B cell (primary cell): ENCODE data around the gene NUCB2. TPM values are rescaled to one million over a fixed set of nuclear protein-coding genes. Genes with fewer than 3 reads are reported as not detected.

Experiments
- ATAC-seq: fragments of 200-7000 bp; cut with Tn5 transposase; one replicate; pipeline ENCODE4 v1.10.0; 2021; ENCODE audit warnings: low read depth, mild to moderate bottlenecking, moderate number of reproducible peaks, moderate library complexity
- CTCF ChIA-PET: fragments of 350-600 bp; sonication (Branson Sonifier 250); formaldehyde crosslinking; loops from one replicate; lab custom pipeline; 2021; ENCODE audit warnings: antibody characterized with exemption, inconsistent platforms; lab: Charles Lee
- POLR2A ChIA-PET: fragments of 350-600 bp; sonication (Branson Sonifier 250); formaldehyde crosslinking; loops from one replicate; lab custom pipeline; 2021; ENCODE audit warnings: antibody characterized with exemption; lab: Charles Lee
- DNase-seq: peaks from one replicate; pipeline ENCODE4 v3.0.0; 2013
- H2AFZ ChIP-seq: 2 replicates; pipeline ENCODE4 v1.6.1; 2012; ENCODE audit warnings: mild to moderate bottlenecking, low read depth, low read length; ENCODE audit not compliant: insufficient read depth, poor library complexity, severe bottlenecking
- H3K27ac ChIP-seq, 2 donors: 1 replicate in 1 of 2; 2 replicates in 1 of 2; pipeline ENCODE4 v1.5.1; 2012 to 2013; ENCODE audit warnings: low read length in 2 of 2, mild to moderate bottlenecking in 2 of 2, moderate library complexity in 1 of 2
- H3K27me3 ChIP-seq, 4 experiments: fragments of 200-600 bp in 1 of 4; sonication (generic) in 1 of 4; replicated peaks in 1 of 4; 1 replicate in 2 of 4; 2 replicates in 2 of 4; pipeline versions ENCODE4 v1.6.1 to v1.7.0; 2013 to 2016; ENCODE audit warnings: low read length in 3 of 4, mild to moderate bottlenecking in 2 of 4, mixed read lengths in 1 of 4, moderate library complexity in 1 of 4; ENCODE audit not compliant: insufficient read depth in 4 of 4, control insufficient read depth in 3 of 4; ENCODE audit errors: control extremely low read depth in 1 of 4
- H3K36me3 ChIP-seq, 2 experiments: replicated peaks in 1 of 2; 1 replicate in 1 of 2; 2 replicates in 1 of 2; pipeline versions ENCODE4 v1.6.1 to v1.7.1; 2013; ENCODE audit warnings: low read length in 1 of 2; ENCODE audit not compliant: insufficient read depth in 2 of 2, control insufficient read depth in 1 of 2; ENCODE audit errors: control extremely low read depth in 1 of 2, extremely low read depth in 1 of 2
- H3K4me1 ChIP-seq, 2 donors: fragments of 200-600 bp in 1 of 2; sonication (generic) in 1 of 2; 1 replicate in 1 of 2; 2 replicates in 1 of 2; pipeline versions ENCODE4 v1.5.1 to v1.6.1; 2013 to 2017; ENCODE audit warnings: low read length in 2 of 2; ENCODE audit not compliant: control insufficient read depth in 2 of 2, insufficient read depth in 2 of 2
- H3K4me2 ChIP-seq: replicated peaks from 2 replicates; pipeline ENCODE3; 2012; ENCODE audit warnings: mild to moderate bottlenecking, low read depth, low read length; ENCODE audit not compliant: poor library complexity, severe bottlenecking
- H3K4me3 ChIP-seq, 5 experiments: fragments of 200-600 bp in 1 of 5; sonication (generic) in 1 of 5; 1 replicate in 3 of 5; 2 replicates in 2 of 5; pipeline versions ENCODE4 v1.5.1 to v1.7.0; 2011 to 2016; ENCODE audit warnings: low read length in 4 of 5, mild to moderate bottlenecking in 4 of 5, low read depth in 2 of 5, control low read depth in 1 of 5, moderate library complexity in 1 of 5; ENCODE audit not compliant: insufficient read depth in 1 of 5; ENCODE audit errors: control extremely low read depth in 1 of 5, extremely low read depth in 1 of 5
- H3K79me2 ChIP-seq: fragments of 200-600 bp; sonication (generic); one replicate; pipeline ENCODE4 v1.6.0; 2016; ENCODE audit warnings: low read length; ENCODE audit not compliant: control insufficient read depth, insufficient read depth
- H3K9ac ChIP-seq: fragments of 200-600 bp; sonication (generic); 2 replicates; pipeline ENCODE4 v1.6.1; 2017; ENCODE audit warnings: mild to moderate bottlenecking, low read length, moderate library complexity
- H3K9me3 ChIP-seq, 3 donors: one replicate each; pipeline versions ENCODE4 v1.6.1 to v1.7.1; 2013; ENCODE audit warnings: low read length in 2 of 3; ENCODE audit not compliant: control insufficient read depth in 2 of 3, insufficient read depth in 1 of 3; ENCODE audit errors: control extremely low read depth in 1 of 3
- H4K20me1 ChIP-seq: 2 replicates; pipeline ENCODE4 v1.6.0; 2012; ENCODE audit warnings: mild to moderate bottlenecking, low read length; ENCODE audit not compliant: insufficient read depth, control insufficient read depth, poor library complexity, severe bottlenecking
- H3K27ac Mint-ChIP-seq: one replicate; pipeline ENCODE4 v1.8.0; 2021; ENCODE audit warnings: mixed read lengths
- H3K27me3 Mint-ChIP-seq: one replicate; pipeline ENCODE4 v1.8.0; 2021; ENCODE audit warnings: mixed read lengths
- H3K4me1 Mint-ChIP-seq: one replicate; pipeline ENCODE4 v1.8.0; 2021; ENCODE audit warnings: mixed read lengths
- H3K4me3 Mint-ChIP-seq: one replicate; pipeline ENCODE4 v1.8.0; 2021; ENCODE audit warnings: mixed read lengths
- H3K9me3 Mint-ChIP-seq: one replicate; pipeline ENCODE4 v1.8.0; 2022; ENCODE audit warnings: mixed read lengths; ENCODE audit not compliant: insufficient read depth
- EZH2 ChIP-seq: IDR thresholded peaks from 2 replicates; pipeline ENCODE4 v1.6.1; 2012; ENCODE audit warnings: borderline replicate concordance, low read depth, mild to moderate bottlenecking, moderate library complexity, low read length; ENCODE audit not compliant: insufficient read depth, poor library complexity, severe bottlenecking
- WGBS: methylation state at CpG from one replicate; pipeline ENCODE4 v1.1.5; 2013; ENCODE audit warnings: missing lambda C conversion rate; ENCODE audit not compliant: insufficient coverage; 5-methylcytosine and 5-hydroxymethylcytosine counted together
- intact Hi-C: fragments of 100-400 bp; cut with micrococcal nuclease; formaldehyde crosslinking; loops from one replicate; pipeline ENCODE4 v1.10.0; 2022
- polyA plus RNA-seq: library from polyadenylated mRNA; depleted of rRNA; stranded (reverse); fragments of >200 nt; gene quantifications from 2 replicates; pipeline ENCODE4 v1.2.3, GENCODE V29; 2012
- total RNA-seq, 2 donors: library from RNA; stranded (reverse); fragments of 120-200 nt in 1 of 2; gene quantifications; 1 replicate in 1 of 2; 2 replicates in 1 of 2; pipeline versions ENCODE4 v1.2.3 to v1.2.4, GENCODE V29; 2013 to 2022
- TF ChIP-seq, protein P1 (sequence below): fragments of 200-600 bp; IDR thresholded peaks from one replicate; pipeline ENCODE4 v1.8.0; 2022; ENCODE audit warnings: antibody characterized with exemption, mild to moderate bottlenecking

Gene NUCB2
- total and polyA plus RNA-seq, 2 donors (not counting 1 experiment from before 2014, with no cell fraction given): 1.8 to 6.8 TPM

DNA sequence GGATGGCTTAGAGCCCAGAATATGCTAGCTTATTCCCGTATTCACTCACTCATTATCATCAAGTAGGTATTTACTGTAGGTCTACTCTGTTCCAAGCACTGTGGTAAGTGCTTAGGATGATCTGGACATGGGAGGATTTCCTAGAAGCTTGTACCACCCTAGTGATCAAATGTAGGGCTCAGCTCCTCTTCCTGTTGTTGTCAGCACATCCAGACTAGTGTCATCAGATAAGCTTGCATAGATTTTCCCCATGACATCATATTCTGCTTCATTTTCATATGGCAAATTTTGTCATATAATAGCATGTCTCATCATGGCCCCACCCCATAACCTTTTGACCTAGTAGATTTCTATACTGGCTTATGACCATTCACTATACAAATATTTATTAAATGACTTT, 19.3 kb upstream of the NUCB2 start:
- Histone ChIP-seq H3K27me3 (peaks cover 0 to 2% (median 0%) of the 10 kb centered on the region in 4 experiments), H3K36me3 (no peaks in the 10 kb centered on the region), H3K4me1 (no peaks in the 10 kb centered on the region), H4K20me1 (no peaks in the 10 kb centered on the region), H3K9me3 (no peaks in the 10 kb centered on the region), H3K4me2 (no peak overlapping the region), H3K9ac (no peak overlapping the region), H3K79me2 (no peaks in the 10 kb centered on the region), H2AFZ (no peak overlapping the region), H3K27ac (no peak overlapping the region), H3K4me3 (no peak overlapping the region)
- no CpG with 5 or more reads among the region's 1 CpG for WGBS
- Mint-ChIP-seq H3K9me3 (no peaks in the 10 kb centered on the region), H3K4me3 (no peak overlapping the region), H3K4me1 (no peaks in the 10 kb centered on the region), H3K27me3 (peaks cover 7% of the 10 kb centered on the region), H3K27ac (no peak overlapping the region)
- no peak for ATAC-seq
- DNase-seq: no peak
- ChIA-PET CTCF (no interaction called here), POLR2A (no interaction called here)
- intact Hi-C loops: no loop called here
- TF ChIP-seq, protein P1, sequence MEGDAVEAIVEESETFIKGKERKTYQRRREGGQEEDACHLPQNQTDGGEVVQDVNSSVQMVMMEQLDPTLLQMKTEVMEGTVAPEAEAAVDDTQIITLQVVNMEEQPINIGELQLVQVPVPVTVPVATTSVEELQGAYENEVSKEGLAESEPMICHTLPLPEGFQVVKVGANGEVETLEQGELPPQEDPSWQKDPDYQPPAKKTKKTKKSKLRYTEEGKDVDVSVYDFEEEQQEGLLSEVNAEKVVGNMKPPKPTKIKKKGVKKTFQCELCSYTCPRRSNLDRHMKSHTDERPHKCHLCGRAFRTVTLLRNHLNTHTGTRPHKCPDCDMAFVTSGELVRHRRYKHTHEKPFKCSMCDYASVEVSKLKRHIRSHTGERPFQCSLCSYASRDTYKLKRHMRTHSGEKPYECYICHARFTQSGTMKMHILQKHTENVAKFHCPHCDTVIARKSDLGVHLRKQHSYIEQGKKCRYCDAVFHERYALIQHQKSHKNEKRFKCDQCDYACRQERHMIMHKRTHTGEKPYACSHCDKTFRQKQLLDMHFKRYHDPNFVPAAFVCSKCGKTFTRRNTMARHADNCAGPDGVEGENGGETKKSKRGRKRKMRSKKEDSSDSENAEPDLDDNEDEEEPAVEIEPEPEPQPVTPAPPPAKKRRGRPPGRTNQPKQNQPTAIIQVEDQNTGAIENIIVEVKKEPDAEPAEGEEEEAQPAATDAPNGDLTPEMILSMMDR: no peak
- no peak for TF ChIP-seq EZH2

DNA sequence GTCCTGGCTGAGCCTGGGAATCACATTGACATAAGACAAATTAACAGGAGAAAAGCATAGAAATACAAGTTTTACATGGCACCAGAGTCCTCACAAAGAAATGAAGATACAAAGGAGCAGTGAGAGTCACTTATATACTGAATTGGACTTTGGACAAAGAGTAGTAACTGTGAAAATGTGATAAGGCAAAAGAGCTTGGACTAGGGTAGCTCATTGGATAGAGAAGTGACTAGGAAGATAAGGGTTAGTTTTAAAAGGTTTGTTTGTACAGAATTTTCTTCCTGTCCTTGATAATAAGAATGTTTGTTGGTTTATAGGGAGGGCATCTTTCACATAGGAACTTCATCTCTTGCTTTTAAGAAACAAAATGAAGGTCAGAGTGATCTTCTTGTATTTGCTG, 17.9 kb upstream of the NUCB2 start:
- no peaks in the 10 kb centered on the region for H3K9me3 ChIP-seq
- Mint-ChIP-seq H3K27ac (no peak overlapping the region), H3K27me3 (peaks cover 8% of the 10 kb centered on the region), H3K4me3 (no peak overlapping the region), H3K4me1 (no peaks in the 10 kb centered on the region), H3K9me3 (no peaks in the 10 kb centered on the region)
- intact Hi-C loops: no loop called here
- H3K4me3 ChIP-seq: no peak overlapping the region
- no peaks in the 10 kb centered on the region for H3K36me3 ChIP-seq
- H3K79me2 ChIP-seq: no peaks in the 10 kb centered on the region
- H2AFZ ChIP-seq: no peak overlapping the region
- no peak overlapping the region for H3K9ac ChIP-seq
- no peak overlapping the region for H3K4me2 ChIP-seq
- no peak overlapping the region for H3K27ac ChIP-seq
- H3K4me1 ChIP-seq: no peaks in the 10 kb centered on the region
- no peaks in the 10 kb centered on the region for H4K20me1 ChIP-seq
- ATAC-seq (no peak), DNase-seq (no peak)
- ChIA-PET POLR2A (no interaction called here), CTCF (no interaction called here)
- TF ChIP-seq, protein P1: no peak
- TF ChIP-seq EZH2: no peak
- peaks cover 0 to 2% (median 0%) of the 10 kb centered on the region in 4 experiments for H3K27me3 ChIP-seq
